ENCODE measurements around the gene CFAP99.

CFAP99 gene

DNA sequence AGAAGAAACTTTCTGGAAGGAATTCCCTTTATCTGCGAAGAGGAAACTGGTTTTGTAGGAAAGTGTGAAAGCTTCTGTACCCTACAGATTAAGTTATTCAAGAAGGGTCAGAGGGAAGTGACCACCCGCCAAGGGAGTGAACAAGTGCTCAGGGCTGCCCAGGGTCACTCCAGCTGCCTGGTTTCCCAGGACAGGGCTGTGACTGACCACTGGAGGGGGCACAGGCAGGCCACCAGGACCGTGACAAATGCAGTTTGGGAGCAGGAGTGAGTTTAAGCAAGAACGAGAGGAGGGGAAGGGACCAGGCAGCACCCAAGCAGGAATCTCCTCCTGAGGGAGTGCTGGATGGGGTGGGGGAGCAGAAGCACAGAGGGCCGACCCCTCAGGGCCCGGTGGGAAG lies 34.5 kb upstream of the CFAP99 start:
- Histone ChIP-seq H3K27me3 (ENCODE audit: low read depth) (no peaks in the 10 kb centered on the region), H3K9me3 (no peaks in the 10 kb centered on the region), H3K4me1 (no peaks in the 10 kb centered on the region), H3K4me3 (no peak overlapping the region), H3K36me3 (replicated peaks) (no peaks in the 10 kb centered on the region)
- DNase-seq (ENCODE audit: low spot score in 2 of 2) = no peak
- in situ Hi-C loops (cut with MboI; ENCODE audit: low sequenced_read_pairs) = no loop called here

DNA sequence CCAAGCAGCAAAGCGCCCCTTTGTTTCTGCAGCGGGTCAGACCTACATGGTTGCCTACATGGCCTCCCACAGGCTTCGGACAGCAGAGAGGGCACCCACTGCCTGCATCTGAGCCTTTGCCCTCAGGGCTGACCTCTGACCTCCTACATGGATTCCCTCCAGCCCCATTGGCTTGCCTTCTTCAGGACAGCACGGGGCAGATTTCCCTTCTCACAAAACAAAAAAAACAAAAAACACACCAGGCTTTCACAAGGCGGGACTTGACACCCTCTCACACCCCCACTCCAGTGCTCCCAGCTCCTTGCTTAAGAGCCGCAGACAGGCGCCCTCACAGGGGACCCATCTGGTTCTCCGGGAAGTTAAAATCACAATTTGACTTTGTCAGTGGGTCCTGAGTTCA lies 33.2 kb upstream of the CFAP99 start:
- no peaks in the 10 kb centered on the region for H3K4me1 ChIP-seq
- no peak overlapping the region for H3K4me3 ChIP-seq
- H3K27me3 ChIP-seq (ENCODE audit: low read depth) = no peaks in the 10 kb centered on the region
- no peak for DNase-seq (ENCODE audit: low spot score in 2 of 2)
- no peaks in the 10 kb centered on the region for H3K36me3 ChIP-seq (replicated peaks)
- no peaks in the 10 kb centered on the region for H3K9me3 ChIP-seq
- in situ Hi-C loops (cut with MboI; ENCODE audit: low sequenced_read_pairs) = no loop called here

DNA sequence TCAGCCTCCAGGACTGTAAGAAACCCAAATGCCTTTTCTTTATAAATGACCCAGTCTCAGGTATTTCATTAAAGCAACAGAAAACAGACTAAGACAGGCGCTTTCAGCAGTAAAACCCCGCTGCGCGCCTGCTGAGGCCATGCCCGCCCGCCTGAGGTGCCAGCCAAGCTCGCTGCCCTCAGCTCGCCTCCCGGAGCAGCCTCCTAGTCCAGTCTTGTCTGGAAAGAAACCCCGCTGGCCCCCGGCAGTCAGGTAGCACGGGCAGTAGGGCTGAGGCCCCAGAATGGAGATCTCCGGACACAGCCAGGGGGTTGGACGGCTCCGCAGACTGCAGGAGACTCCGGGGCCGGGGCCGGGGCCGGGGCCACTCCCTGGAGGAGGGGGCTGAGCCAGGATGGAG lies 32.0 kb upstream of the CFAP99 start:
- Histone ChIP-seq H3K36me3 (replicated peaks) (no peaks in the 10 kb centered on the region), H3K4me3 (no peak overlapping the region), H3K4me1 (no peaks in the 10 kb centered on the region), H3K27me3 (ENCODE audit: low read depth) (no peaks in the 10 kb centered on the region), H3K9me3 (no peaks in the 10 kb centered on the region)
- no peak for DNase-seq (ENCODE audit: low spot score in 2 of 2)
- in situ Hi-C loops (cut with MboI; ENCODE audit: low sequenced_read_pairs) = no loop called here

DNA sequence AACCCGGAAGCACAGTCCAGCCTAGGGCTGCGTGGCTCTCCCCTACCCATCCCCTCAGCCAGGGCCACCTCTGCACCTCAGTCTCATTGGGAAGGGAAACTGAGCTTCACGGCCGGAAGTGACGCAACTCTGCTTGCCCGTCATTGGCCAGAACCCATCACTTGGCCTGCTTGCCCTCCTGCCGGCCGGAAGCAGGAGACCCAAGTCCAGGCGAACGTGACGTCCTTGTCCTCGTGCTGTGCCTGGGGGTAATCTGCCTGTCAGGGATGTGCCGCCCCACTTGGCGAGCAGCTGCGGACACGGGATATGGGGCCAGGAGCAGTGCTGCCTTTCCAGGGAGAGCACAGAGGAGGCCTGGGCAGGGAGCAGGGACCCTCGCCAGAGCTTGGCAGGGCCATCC lies 31.5 kb upstream of the CFAP99 start:
- in situ Hi-C loops (cut with MboI; ENCODE audit: low sequenced_read_pairs) = no loop called here
- no peak for DNase-seq (ENCODE audit: low spot score in 2 of 2)

DNA sequence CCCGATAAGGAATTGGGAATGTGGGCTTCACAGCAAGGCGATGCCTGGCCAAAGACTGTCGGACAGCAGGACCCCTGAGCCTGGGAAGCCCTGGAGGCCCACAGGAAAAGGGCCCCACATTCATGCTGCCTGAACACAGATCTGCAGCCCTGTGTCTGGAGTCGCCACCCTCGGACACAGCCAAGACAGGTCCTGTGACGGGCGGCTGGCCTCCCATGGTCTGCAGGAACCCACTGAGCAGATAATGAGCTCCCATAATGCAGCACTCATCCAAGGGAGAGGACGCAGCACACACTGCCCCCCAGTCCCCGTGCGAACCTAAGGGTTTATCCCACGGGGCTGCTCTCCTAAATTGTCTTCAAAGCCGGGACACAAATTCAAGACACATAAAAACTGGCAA lies 30.9 kb upstream of the CFAP99 start:
- no peaks in the 10 kb centered on the region for H3K4me1 ChIP-seq
- H3K36me3 ChIP-seq (replicated peaks) = no peaks in the 10 kb centered on the region
- H3K4me3 ChIP-seq = no peak overlapping the region
- H3K27me3 ChIP-seq (ENCODE audit: low read depth) = no peaks in the 10 kb centered on the region
- DNase-seq (ENCODE audit: low spot score in 2 of 2) = no peak
- in situ Hi-C loops (cut with MboI; ENCODE audit: low sequenced_read_pairs) = no loop called here
- H3K9me3 ChIP-seq = no peaks in the 10 kb centered on the region

More for the DNA sequence above, 31.5 kb upstream of the CFAP99 start:
- no peaks in the 10 kb centered on the region for H3K36me3 ChIP-seq (replicated peaks)
- H3K4me1 ChIP-seq = no peaks in the 10 kb centered on the region
- H3K9me3 ChIP-seq = no peaks in the 10 kb centered on the region
- no peak overlapping the region for H3K4me3 ChIP-seq
- H3K27me3 ChIP-seq (ENCODE audit: low read depth) = no peaks in the 10 kb centered on the region

DNA sequence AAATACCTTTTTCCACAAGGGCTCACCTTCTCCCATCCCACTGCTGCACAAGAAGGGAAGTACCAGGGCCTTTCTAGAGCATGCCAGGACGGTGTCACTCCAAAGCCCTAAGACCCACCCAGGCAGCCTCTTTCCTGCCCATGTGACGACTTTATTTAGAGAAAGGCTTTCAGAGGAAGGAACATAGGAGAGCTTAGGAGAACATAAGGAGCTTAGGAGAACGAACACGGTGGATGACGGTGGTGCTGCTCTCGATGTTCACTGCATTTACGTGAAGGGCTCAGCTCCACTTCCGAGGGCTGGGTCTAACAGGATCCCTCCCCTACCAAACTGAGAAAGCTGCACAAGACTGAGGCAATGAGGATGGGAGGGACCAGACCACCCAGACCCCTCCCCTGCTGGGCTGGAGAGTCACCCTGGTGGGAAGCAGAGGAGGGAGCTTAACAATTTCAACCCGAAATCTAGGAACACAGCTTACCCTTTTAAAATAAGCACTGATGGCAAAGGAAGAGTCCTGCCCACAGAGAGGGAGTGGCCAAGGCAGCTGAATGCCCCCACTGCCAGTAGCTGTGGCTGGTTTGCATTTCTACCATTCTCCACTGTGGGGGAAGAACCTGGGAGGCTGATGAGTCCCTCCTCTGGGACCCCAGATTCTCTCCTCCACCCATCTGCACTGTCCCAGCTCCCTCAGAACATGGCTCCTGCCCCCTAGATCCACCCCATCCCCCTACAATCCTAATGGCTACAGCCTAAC lies 30.1 kb upstream of the CFAP99 start:
- Histone ChIP-seq H3K4me3 (no peak overlapping the region), H3K4me1 (no peaks in the 10 kb centered on the region), H3K36me3 (replicated peaks) (no peaks in the 10 kb centered on the region), H3K9me3 (no peaks in the 10 kb centered on the region), H3K27me3 (ENCODE audit: low read depth) (no peaks in the 10 kb centered on the region)
- in situ Hi-C loops (cut with MboI; ENCODE audit: low sequenced_read_pairs) = no loop called here
- no peak for DNase-seq (ENCODE audit: low spot score in 2 of 2)

DNA sequence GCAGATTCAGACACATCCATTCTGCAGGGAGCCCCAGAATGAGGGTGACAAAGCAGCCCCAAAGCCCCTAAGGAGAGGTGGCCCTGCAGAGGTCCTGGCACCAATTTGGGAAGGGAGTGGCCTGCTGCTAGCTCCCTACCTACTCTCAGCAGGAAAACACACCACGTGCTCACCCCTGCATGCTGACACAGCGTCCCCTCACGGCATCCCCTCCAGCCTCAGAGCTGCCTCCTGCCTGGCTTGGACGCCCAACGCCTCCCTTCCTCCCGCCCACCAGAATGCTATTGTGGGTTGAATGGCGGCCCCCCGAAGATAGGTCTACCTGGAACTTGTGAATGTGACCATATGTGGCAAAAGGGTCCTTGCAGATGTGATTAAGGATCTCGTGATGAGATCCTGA lies 29.1 kb upstream of the CFAP99 start:
- H3K9me3 ChIP-seq = no peaks in the 10 kb centered on the region
- H3K4me3 ChIP-seq = no peak overlapping the region
- no peaks in the 10 kb centered on the region for H3K27me3 ChIP-seq (ENCODE audit: low read depth)
- in situ Hi-C loops (cut with MboI; ENCODE audit: low sequenced_read_pairs) = no loop called here
- H3K36me3 ChIP-seq (replicated peaks) = no peaks in the 10 kb centered on the region
- peaks cover 2% of the 10 kb centered on the region; the same call in 1 of the 2 replicates for H3K4me1 ChIP-seq
- no peak for DNase-seq (ENCODE audit: low spot score in 2 of 2)

DNA sequence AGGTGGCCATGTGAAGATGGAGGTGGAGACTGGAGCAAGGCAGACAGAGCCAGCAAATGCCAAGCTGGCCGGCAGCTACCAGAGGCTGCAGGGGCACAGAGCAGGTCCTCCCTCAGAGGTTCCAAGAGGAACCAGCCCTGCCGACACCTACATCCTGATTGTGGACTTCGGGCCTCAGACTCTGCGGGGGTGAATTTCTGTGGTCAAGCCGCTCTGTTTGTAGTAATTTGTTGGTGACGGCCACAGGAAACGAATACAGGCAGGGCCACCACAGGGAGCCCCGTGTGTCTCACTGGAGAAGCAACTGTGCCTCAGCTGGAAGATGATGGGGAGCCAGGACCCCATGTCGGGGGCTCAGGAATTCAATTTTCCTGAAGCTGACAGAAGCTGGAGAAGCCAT lies 28.6 kb upstream of the CFAP99 start:
- Histone ChIP-seq H3K4me1 (peaks cover 2% of the 10 kb centered on the region; the same call in 1 of the 2 replicates), H3K9me3 (no peaks in the 10 kb centered on the region), H3K27me3 (ENCODE audit: low read depth) (no peaks in the 10 kb centered on the region), H3K36me3 (replicated peaks) (no peaks in the 10 kb centered on the region), H3K4me3 (no peak overlapping the region)
- in situ Hi-C loops (cut with MboI; ENCODE audit: low sequenced_read_pairs) = no loop called here
- no peak for DNase-seq (ENCODE audit: low spot score in 2 of 2)

DNA sequence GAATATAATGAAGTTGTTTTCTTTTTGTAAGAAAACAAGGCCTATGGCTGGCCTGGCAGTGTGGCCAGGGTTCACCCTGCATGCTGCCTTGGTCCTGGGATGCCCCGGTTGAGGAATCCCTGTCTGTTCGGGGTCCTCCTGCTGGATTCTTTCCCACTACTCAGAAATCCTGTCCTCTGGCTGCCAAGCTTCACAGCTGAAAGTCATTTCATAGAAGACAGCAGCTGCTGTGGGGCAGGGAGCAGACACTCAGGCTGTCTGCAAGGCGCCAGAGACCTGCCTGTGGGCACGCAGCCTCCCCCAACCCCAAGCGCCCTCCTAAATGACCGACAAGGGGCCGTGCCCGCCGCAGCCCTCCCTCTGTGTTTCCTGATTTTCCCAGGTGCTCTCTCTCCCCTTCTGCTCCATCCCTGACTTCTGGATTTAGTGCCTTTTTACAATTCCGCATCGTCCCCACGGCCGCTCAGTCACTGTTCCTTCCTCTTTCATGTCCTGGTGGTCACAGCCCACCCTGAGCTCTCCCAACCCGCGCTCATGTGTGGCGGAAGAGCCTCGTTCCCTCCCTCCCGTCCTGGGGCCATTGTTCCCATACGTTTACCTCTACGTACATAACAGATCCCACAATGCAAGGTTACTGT lies 27.9 kb upstream of the CFAP99 start:
- peaks cover 2% of the 10 kb centered on the region; the same call in 1 of the 2 replicates for H3K4me1 ChIP-seq
- DNase-seq (ENCODE audit: low spot score in 2 of 2) = no peak
- in situ Hi-C loops (cut with MboI; ENCODE audit: low sequenced_read_pairs) = no loop called here
- no peaks in the 10 kb centered on the region for H3K27me3 ChIP-seq (ENCODE audit: low read depth)
- no peaks in the 10 kb centered on the region for H3K9me3 ChIP-seq
- H3K36me3 ChIP-seq (replicated peaks) = no peaks in the 10 kb centered on the region
- no peak overlapping the region for H3K4me3 ChIP-seq

DNA sequence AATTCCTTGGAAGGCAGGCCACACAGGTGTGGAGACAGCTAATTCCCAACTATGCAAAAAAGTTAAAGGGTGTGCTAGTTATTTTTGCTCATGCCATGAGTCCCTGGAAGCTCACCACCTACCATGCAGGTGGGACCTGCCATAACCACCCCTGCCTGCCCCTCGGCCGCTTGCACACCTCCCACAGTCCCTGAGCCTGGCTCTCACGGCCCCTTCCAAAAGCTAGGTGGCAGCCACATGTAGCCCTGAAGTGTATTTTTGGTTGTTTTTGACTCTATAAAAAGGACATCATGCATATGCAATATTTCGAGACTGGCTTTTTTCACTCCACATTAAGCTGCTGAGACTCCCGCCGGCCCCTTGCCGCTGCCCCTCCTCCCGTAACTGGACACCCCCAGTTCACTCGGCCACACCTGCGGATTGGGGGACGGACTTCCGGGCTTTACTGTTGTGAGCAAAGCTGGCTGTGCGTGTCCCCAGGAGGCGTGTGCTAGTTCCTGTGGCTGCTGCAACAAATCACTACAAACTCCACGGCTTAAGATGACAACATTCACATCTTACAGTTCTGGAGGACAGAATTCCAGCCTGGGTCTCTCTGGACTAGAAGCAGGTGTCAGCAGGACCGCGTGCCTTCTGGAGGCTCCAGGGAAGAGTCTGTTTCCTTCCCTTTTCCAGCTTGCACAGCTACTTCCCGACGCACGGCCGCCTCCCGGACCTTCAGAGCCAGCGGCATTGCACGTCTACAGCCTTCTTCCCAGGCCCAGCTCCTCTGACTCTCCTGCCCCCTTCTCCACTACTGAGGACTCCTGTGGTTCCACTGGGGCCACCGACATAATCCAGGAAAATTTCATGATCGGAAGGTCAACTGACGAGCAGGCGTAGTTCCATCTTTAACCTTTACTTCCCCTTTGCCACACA lies 25.1 kb upstream of the CFAP99 start:
- Histone ChIP-seq H3K27me3 (ENCODE audit: low read depth) (no peaks in the 10 kb centered on the region), H3K36me3 (replicated peaks) (no peaks in the 10 kb centered on the region), H3K9me3 (no peaks in the 10 kb centered on the region), H3K4me3 (no peak overlapping the region), H3K4me1 (peaks cover 2% of the 10 kb centered on the region; the same call in 1 of the 2 replicates)
- in situ Hi-C loops (cut with MboI; ENCODE audit: low sequenced_read_pairs) = no loop called here
- peak in 1 of 2 experiments; percentile 66 for DNase-seq (ENCODE audit: low spot score in 2 of 2)

DNA sequence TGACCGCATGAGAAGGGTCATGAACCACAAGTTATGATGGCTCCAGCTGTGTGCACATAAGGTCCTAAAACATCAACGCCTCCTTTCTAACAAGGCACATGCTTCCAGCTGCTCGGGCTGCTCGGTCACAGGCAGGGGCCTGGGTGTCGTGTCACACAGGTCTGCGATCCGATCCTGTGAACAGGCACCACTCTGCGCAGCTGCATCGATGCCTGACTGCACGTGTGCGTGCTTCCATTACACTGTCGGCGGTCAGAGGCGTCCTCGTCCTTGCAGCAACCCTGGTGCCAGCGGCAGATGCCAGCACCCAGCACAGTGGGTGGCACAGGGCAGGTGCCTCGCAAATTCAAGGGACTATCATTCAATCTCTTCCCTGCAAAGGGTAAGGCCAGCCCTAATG lies 24.2 kb upstream of the CFAP99 start:
- Histone ChIP-seq H3K4me1 (peaks cover 2% of the 10 kb centered on the region; the same call in 1 of the 2 replicates), H3K4me3 (no peak overlapping the region), H3K9me3 (no peaks in the 10 kb centered on the region), H3K27me3 (ENCODE audit: low read depth) (no peaks in the 10 kb centered on the region), H3K36me3 (replicated peaks) (no peaks in the 10 kb centered on the region)
- DNase-seq (ENCODE audit: low spot score in 2 of 2) = no peak
- in situ Hi-C loops (cut with MboI; ENCODE audit: low sequenced_read_pairs) = no loop called here

DNA sequence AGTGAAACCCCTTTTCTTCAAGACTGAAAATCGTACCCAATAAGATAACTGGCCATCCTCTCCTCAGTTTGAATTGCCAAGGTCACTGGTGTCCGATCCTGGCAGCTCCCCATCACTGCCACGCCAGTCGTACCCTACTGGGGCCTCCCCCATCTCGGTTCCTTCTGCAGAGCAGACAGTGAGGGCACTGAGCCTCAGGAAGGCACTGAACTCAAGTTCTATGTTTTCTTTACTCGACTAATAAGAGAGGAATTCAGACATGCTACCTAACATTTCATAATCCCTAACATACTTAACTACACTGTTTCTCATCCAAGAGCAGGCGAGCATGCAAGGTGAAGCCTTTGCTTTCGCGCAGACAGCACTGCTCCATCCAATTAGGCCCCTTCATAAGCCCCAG lies 23.7 kb upstream of the CFAP99 start:
- Histone ChIP-seq H3K36me3 (replicated peaks) (no peaks in the 10 kb centered on the region), H3K4me3 (no peak overlapping the region), H3K27me3 (ENCODE audit: low read depth) (no peaks in the 10 kb centered on the region), H3K4me1 (peaks cover 2% of the 10 kb centered on the region; the same call in 1 of the 2 replicates), H3K9me3 (no peaks in the 10 kb centered on the region)
- DNase-seq (ENCODE audit: low spot score in 2 of 2) = no peak
- in situ Hi-C loops (cut with MboI; ENCODE audit: low sequenced_read_pairs) = no loop called here

DNA sequence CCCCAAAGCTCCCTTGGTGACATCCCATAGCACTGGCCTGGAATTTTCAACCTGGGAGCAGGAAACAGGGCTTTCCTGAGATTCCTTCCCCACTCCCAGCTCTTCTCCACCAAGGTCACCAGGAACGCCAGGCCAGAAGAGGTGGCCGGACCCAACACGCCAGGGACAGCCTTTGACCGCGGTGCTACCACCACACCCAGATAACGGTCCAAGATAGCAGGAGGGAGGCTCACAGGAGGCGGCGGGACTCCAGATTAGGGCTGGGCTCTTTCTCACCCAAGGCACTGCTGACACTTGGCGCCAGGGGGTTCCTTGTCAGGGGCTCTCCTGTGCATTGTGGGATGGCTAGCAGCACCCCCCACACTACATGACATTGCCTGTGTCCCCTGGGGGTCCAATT lies 23.2 kb upstream of the CFAP99 start:
- in situ Hi-C loops (cut with MboI; ENCODE audit: low sequenced_read_pairs) = no loop called here

More for the DNA sequence above, 23.2 kb upstream of the CFAP99 start:
- Histone ChIP-seq H3K4me1 (peaks cover 2% of the 10 kb centered on the region; the same call in 1 of the 2 replicates), H3K36me3 (replicated peaks) (no peaks in the 10 kb centered on the region), H3K4me3 (no peak overlapping the region), H3K9me3 (no peaks in the 10 kb centered on the region), H3K27me3 (ENCODE audit: low read depth) (no peaks in the 10 kb centered on the region)
- no peak for DNase-seq (ENCODE audit: low spot score in 2 of 2)

All from HAP-1 (cell line).